HEK293 (cell line): ENCODE data around the gene DUS3L.

Experiments
- FEZF1 ChIP-seq: fragments of 450-650 bp; formaldehyde crosslinking; IDR thresholded peaks from 2 replicates; pipeline ENCODE4 v1.5.1; 2016; ENCODE audit warnings: missing biosample characterization, missing genetic modification characterization
- GLIS1 ChIP-seq: fragments of 450-650 bp; formaldehyde crosslinking; IDR thresholded peaks from 2 replicates; pipeline ENCODE4 v1.5.1; 2016; ENCODE audit warnings: missing biosample characterization, missing genetic modification characterization
- KLF1 ChIP-seq: fragments of 450-650 bp; formaldehyde crosslinking; IDR thresholded peaks from 2 replicates; pipeline ENCODE4 v1.5.1; 2016; ENCODE audit warnings: missing biosample characterization, missing genetic modification characterization
- PATZ1 ChIP-seq: fragments of 450-650 bp; formaldehyde crosslinking; IDR thresholded peaks from 2 replicates; pipeline ENCODE4 v1.5.1; 2016; ENCODE audit warnings: missing biosample characterization, missing genetic modification characterization
- PBX3 ChIP-seq: sonication (generic); formaldehyde crosslinking; IDR thresholded peaks from 2 replicates; pipeline ENCODE4 v1.8.1; 2022; ENCODE audit warnings: mild to moderate bottlenecking, moderate library complexity, missing genetic modification reagents
- REST ChIP-seq: fragments of 450-650 bp; formaldehyde crosslinking; IDR thresholded peaks from 2 replicates; pipeline ENCODE4 v1.5.1; 2016; ENCODE audit warnings: missing biosample characterization, missing genetic modification characterization
- SP2 ChIP-seq: fragments of 450-650 bp; formaldehyde crosslinking; IDR thresholded peaks from 2 replicates; pipeline ENCODE4 v1.5.1; 2016; ENCODE audit warnings: missing biosample characterization, missing genetic modification characterization
- ZBTB1 ChIP-seq: fragments of 450-650 bp; formaldehyde crosslinking; IDR thresholded peaks from 2 replicates; pipeline ENCODE4 v1.5.1; 2016; ENCODE audit warnings: missing biosample characterization, missing genetic modification characterization
- ZBTB21 ChIP-seq: fragments of 450-650 bp; formaldehyde crosslinking; IDR thresholded peaks from 2 replicates; pipeline ENCODE4 v1.5.1; 2017; ENCODE audit warnings: missing biosample characterization, missing genetic modification characterization
- ZBTB26 ChIP-seq: fragments of 450-650 bp; formaldehyde crosslinking; optimal IDR thresholded peaks from 2 replicates; pipeline ENCODE3; 2016; ENCODE audit warnings: missing biosample characterization, mild to moderate bottlenecking, missing genetic modification characterization
- ZBTB48 ChIP-seq: fragments of 450-650 bp; formaldehyde crosslinking; IDR thresholded peaks from 2 replicates; pipeline ENCODE4 v1.5.1; 2016; ENCODE audit warnings: missing biosample characterization, missing genetic modification characterization
- ZEB2 ChIP-seq: fragments of 450-650 bp; formaldehyde crosslinking; IDR thresholded peaks from 2 replicates; pipeline ENCODE4 v1.5.1; 2016; ENCODE audit warnings: missing biosample characterization, missing genetic modification characterization
- ZNF2 ChIP-seq: fragments of 450-650 bp; formaldehyde crosslinking; IDR thresholded peaks from 2 replicates; pipeline ENCODE4 v1.5.1; 2016; ENCODE audit warnings: missing biosample characterization, missing genetic modification characterization
- ZNF48 ChIP-seq: fragments of 450-650 bp; formaldehyde crosslinking; IDR thresholded peaks from 2 replicates; pipeline ENCODE4 v1.5.1; 2016; ENCODE audit warnings: missing biosample characterization, missing genetic modification characterization
- ZNF600 ChIP-seq: fragments of 450-650 bp; formaldehyde crosslinking; IDR thresholded peaks from 2 replicates; pipeline ENCODE4 v1.5.1; 2016; ENCODE audit warnings: missing biosample characterization, missing genetic modification characterization
- ZSCAN18 ChIP-seq: fragments of 450-650 bp; formaldehyde crosslinking; IDR thresholded peaks from 2 replicates; pipeline ENCODE4 v1.5.1; 2016; ENCODE audit warnings: missing biosample characterization, missing genetic modification characterization
- ZSCAN30 ChIP-seq: fragments of 450-650 bp; IDR thresholded peaks from 2 replicates; pipeline ENCODE4 v1.5.1; 2018; ENCODE audit warnings: missing biosample characterization, mild to moderate bottlenecking, missing genetic modification characterization, moderate library complexity
- ZSCAN4 ChIP-seq: fragments of 450-650 bp; formaldehyde crosslinking; IDR thresholded peaks from 2 replicates; pipeline ENCODE4 v1.5.1; 2017; ENCODE audit warnings: missing biosample characterization, missing genetic modification characterization

Gene DUS3L

GRCh38 chr19:5790559-5791520 lies at the start of gene DUS3L (continued):
- TF ChIP-seq PBX3 (CRISPR knock-in tag) = 0 out of 2 replicates have a peak, but pooled peaks have one; percentile 27
- peak; percentile 79 for TF ChIP-seq ZSCAN30 (tag by site-specific recombination)
- TF ChIP-seq ZNF48 (tag by site-specific recombination) = no peak
- peak; percentile 100 for TF ChIP-seq ZBTB21
- no peak for TF ChIP-seq FEZF1 (tag by site-specific recombination)
- TF ChIP-seq ZBTB26 (tag by site-specific recombination) = peak; percentile 81
- 0 out of 2 replicates have a peak, but pooled peaks have one; percentile 44 for TF ChIP-seq ZBTB1 (tag by site-specific recombination)
- peak; percentile 94 for TF ChIP-seq ZNF2 (tag by site-specific recombination)
- TF ChIP-seq ZBTB48 (tag by site-specific recombination) = 0 out of 2 replicates have a peak, but pooled peaks have one; percentile 39
- TF ChIP-seq REST = peak; percentile 48; the same call in 1 of the 2 replicates
- TF ChIP-seq ZSCAN18 = peak; percentile 64; the same call in 1 of the 2 replicates
- peak; percentile 95 for TF ChIP-seq ZEB2
- TF ChIP-seq PATZ1 = peak; percentile 63; the same call in 1 of the 2 replicates
- TF ChIP-seq GLIS1 = peak; percentile 34; the same call in 1 of the 2 replicates
- TF ChIP-seq SP2 (tag by site-specific recombination) = peak; percentile 89
- TF ChIP-seq KLF1 (tag by site-specific recombination) = peak; percentile 43
- peak; percentile 57; the same call in 1 of the 2 replicates for TF ChIP-seq ZSCAN4 (tag by site-specific recombination)
- TF ChIP-seq ZNF600 (tag by site-specific recombination) = peak; percentile 85; the same call in 1 of the 2 replicates
